Measurements from ENCODE around the gene TMEM231. TPM values are rescaled to one million over a fixed set of nuclear protein-coding genes. Genes with fewer than 3 reads are reported as not detected.
"Not testable (repeated sequence)": the region's sequence is repeated elsewhere in the genome, so short reads cannot be mapped to it uniquely, and the experiment has no call there.

TMEM231 gene
- total RNA-seq, 1 donor from 2014 or later: 14.1 TPM

GRCh38 chr16:75519175-75519574 lies 36.9 kb downstream of the TMEM231 start:
- DNase-seq: no peak
- Mint-ChIP-seq H3K27ac (ENCODE audit: unreplicated experiment) (no peak overlapping the region), H3K27me3 (ENCODE audit: unreplicated experiment) (peaks cover 2% of the 10 kb centered on the region), H3K9me3 (ENCODE audit: unreplicated experiment) (peaks cover 4% of the 10 kb centered on the region), H3K4me3 (ENCODE audit: unreplicated experiment) (no peak overlapping the region), H3K4me1 (ENCODE audit: low read depth, unreplicated experiment) (no peaks in the 10 kb centered on the region), H3K36me3 (ENCODE audit: unreplicated experiment) (no peaks in the 10 kb centered on the region)
- no peak for TF ChIP-seq CTCF (IDR thresholded peaks at IDR 0.05; ENCODE audit: partially characterized antibody, unreplicated experiment)

GRCh38 chr16:75516189-75516966 lies 39.7 kb downstream of the TMEM231 start:
- H3K27me3 Mint-ChIP-seq (ENCODE audit: unreplicated experiment); H3K9me3 Mint-ChIP-seq (ENCODE audit: unreplicated experiment); H3K4me1 Mint-ChIP-seq (ENCODE audit: low read depth, unreplicated experiment); H3K36me3 Mint-ChIP-seq (ENCODE audit: unreplicated experiment): not testable (repeated sequence)
- H3K27ac Mint-ChIP-seq (ENCODE audit: unreplicated experiment): peak overlapping the region; percentile 48
- peak; percentile 35 for DNase-seq
- peak overlapping the region; percentile 83 for H3K4me3 Mint-ChIP-seq (ENCODE audit: unreplicated experiment)

GRCh38 chr16:75514296-75514695 lies 41.8 kb downstream of the TMEM231 start:
- peaks cover 3% of the 10 kb centered on the region for H3K27me3 Mint-ChIP-seq (ENCODE audit: unreplicated experiment)
- no peaks in the 10 kb centered on the region for H3K4me1 Mint-ChIP-seq (ENCODE audit: low read depth, unreplicated experiment)
- DNase-seq: no peak
- H3K9me3 Mint-ChIP-seq (ENCODE audit: unreplicated experiment): peaks cover 4% of the 10 kb centered on the region
- no peak overlapping the region for H3K4me3 Mint-ChIP-seq (ENCODE audit: unreplicated experiment)
- no peak overlapping the region for H3K27ac Mint-ChIP-seq (ENCODE audit: unreplicated experiment)
- H3K36me3 Mint-ChIP-seq (ENCODE audit: unreplicated experiment): no peaks in the 10 kb centered on the region
- no peak for TF ChIP-seq CTCF (IDR thresholded peaks at IDR 0.05; ENCODE audit: partially characterized antibody, unreplicated experiment)

GRCh38 chr16:75506574-75506973 lies 49.5 kb downstream of the TMEM231 start:
- peaks cover 2% of the 10 kb centered on the region for H3K27me3 Mint-ChIP-seq (ENCODE audit: unreplicated experiment)
- no peak overlapping the region for H3K27ac Mint-ChIP-seq (ENCODE audit: unreplicated experiment)
- no peaks in the 10 kb centered on the region for H3K4me1 Mint-ChIP-seq (ENCODE audit: low read depth, unreplicated experiment)
- no peak for DNase-seq
- H3K4me3 Mint-ChIP-seq (ENCODE audit: unreplicated experiment): no peak overlapping the region
- TF ChIP-seq CTCF (IDR thresholded peaks at IDR 0.05; ENCODE audit: partially characterized antibody, unreplicated experiment): no peak
- H3K9me3 Mint-ChIP-seq (ENCODE audit: unreplicated experiment): peaks cover 2% of the 10 kb centered on the region
- no peaks in the 10 kb centered on the region for H3K36me3 Mint-ChIP-seq (ENCODE audit: unreplicated experiment)

GRCh38 chr16:75506107-75506506 lies 49.9 kb downstream of the TMEM231 start:
- no peak for TF ChIP-seq CTCF (IDR thresholded peaks at IDR 0.05; ENCODE audit: partially characterized antibody, unreplicated experiment)
- no peak overlapping the region for H3K4me3 Mint-ChIP-seq (ENCODE audit: unreplicated experiment)
- no peak overlapping the region for H3K27ac Mint-ChIP-seq (ENCODE audit: unreplicated experiment)
- H3K4me1 Mint-ChIP-seq (ENCODE audit: low read depth, unreplicated experiment): no peaks in the 10 kb centered on the region
- peaks cover 2% of the 10 kb centered on the region for H3K9me3 Mint-ChIP-seq (ENCODE audit: unreplicated experiment)
- DNase-seq: no peak
- H3K36me3 Mint-ChIP-seq (ENCODE audit: unreplicated experiment): no peaks in the 10 kb centered on the region
- peaks cover under 1% of the 10 kb centered on the region for H3K27me3 Mint-ChIP-seq (ENCODE audit: unreplicated experiment)
